Mammary epithelial cell (primary cell): ENCODE results near the gene SHKBP1.

Experiments
- EZH2 ChIP-seq: IDR thresholded peaks from 2 replicates; pipeline ENCODE4 v1.6.1; 2012; ENCODE audit warnings: low read length, inconsistent platforms, borderline replicate concordance
- TF ChIP-seq, protein P1 (sequence below), 2 donors: IDR thresholded peaks in 1 of 2; conservative IDR thresholded peaks in 1 of 2; 2 replicates each; pipeline ENCODE4 v1.5.1; 2011 to 2012; ENCODE audit warnings: inconsistent platforms in 2 of 2, low read length in 2 of 2, mild to moderate bottlenecking in 2 of 2, control low read depth in 1 of 2, low read depth in 1 of 2; ENCODE audit not compliant: insufficient read depth in 1 of 2; ENCODE audit errors: extremely low read depth in 1 of 2

DNA sequence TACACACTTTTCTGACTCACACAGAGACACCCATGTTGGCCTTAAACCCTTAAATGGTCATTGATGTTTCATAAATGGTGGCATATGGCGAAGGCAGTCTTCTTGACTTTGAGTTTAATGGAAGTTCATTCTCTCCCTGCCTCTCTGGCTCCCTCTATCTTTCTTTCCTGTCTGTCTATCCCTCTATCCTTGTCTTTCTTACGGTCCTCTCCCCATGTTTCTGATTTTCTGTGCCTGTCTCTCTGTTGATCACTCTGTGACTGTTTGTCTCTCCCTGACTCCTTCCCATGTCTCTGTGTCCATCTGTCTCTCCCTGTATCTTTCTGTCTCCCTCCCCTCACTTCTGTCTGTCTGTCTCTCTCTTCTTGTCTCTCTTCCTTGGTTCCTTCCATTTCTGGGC, 43.2 kb upstream of the SHKBP1 start:
- TF ChIP-seq EZH2, result no peak
- TF ChIP-seq, protein P1, sequence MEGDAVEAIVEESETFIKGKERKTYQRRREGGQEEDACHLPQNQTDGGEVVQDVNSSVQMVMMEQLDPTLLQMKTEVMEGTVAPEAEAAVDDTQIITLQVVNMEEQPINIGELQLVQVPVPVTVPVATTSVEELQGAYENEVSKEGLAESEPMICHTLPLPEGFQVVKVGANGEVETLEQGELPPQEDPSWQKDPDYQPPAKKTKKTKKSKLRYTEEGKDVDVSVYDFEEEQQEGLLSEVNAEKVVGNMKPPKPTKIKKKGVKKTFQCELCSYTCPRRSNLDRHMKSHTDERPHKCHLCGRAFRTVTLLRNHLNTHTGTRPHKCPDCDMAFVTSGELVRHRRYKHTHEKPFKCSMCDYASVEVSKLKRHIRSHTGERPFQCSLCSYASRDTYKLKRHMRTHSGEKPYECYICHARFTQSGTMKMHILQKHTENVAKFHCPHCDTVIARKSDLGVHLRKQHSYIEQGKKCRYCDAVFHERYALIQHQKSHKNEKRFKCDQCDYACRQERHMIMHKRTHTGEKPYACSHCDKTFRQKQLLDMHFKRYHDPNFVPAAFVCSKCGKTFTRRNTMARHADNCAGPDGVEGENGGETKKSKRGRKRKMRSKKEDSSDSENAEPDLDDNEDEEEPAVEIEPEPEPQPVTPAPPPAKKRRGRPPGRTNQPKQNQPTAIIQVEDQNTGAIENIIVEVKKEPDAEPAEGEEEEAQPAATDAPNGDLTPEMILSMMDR (conservative IDR thresholded peaks at IDR 0.05 in 1 of 2, IDR thresholded peaks at IDR 0.05 in 1 of 2; ENCODE audit: extremely low read depth in 1 of 2, insufficient read depth in 1 of 2, low read depth in 1 of 2, low read length in 2 of 2), result peak; percentile 21 to 30
